Neural progenitor cell (in vitro differentiated cells): ENCODE data around the gene MAPK12.

ENCODE experiments used
- EZH2 ChIP-seq: fragments of 200-600 bp; sonication (generic); IDR thresholded peaks from 2 replicates; pipeline ENCODE4 v1.6.1; 2017; ENCODE audit warnings: antibody characterized with exemption, mild to moderate bottlenecking, moderate library complexity
- EZH2phosphoT487 ChIP-seq: fragments of 200-600 bp; sonication (generic); IDR thresholded peaks from 2 replicates; pipeline ENCODE4 v1.6.1; 2017; ENCODE audit warnings: antibody characterized with exemption
- TF ChIP-seq, protein P1 (sequence below): fragments of 200-600 bp; sonication (generic); IDR thresholded peaks from 2 replicates; pipeline ENCODE4 v1.5.1; 2017; ENCODE audit warnings: antibody characterized with exemption, mild to moderate bottlenecking

DNA sequence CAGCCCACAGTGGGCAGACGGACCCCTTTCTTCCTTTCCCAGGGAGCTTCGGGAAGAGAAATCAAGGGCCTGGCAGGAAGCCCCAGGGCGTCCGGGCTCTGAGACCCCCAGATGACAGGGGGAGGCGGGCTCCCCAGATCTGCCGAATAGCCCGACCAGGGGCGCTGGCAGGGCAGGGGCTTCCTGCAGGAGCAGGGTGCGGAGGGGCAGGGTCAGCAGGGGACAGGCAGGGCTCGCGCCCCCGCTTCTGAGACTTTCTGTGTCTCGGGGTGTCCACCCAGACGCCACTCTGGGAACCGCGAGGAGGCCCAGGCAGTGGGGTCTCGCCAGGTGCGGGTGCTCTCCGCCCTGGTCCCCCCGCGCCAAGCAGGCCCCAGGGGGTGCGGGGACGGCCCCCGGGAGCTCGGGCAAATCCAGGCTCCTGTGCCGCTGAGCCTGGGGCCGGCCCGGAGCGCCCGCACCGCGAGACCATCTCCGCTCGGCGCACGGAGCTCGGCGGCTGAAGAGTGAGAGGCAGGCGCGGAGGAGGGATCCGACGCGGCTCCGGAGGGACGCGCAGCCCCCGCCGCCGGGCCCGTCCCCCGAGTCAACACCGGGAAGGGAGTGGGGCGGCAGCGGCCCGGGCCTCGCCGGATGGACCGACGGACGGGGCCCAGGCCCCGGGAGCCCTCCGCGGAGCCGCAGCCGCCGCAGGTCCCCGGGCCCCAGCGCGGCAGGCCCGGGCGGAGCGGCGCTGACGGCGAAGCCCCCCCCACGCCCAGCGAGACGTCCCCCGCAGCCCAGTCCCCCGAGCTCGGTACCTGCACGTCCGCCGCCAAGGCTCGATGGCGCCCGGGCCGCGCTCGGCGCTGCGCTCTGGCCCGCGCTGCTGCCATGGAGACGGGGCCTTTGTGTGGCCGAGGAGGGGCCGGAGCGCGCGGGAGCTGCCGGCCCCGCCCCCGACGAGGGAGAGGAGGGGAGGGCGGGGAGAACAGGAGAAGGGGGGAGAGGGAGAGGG, 45.6 kb upstream of the MAPK12 start, which contains the start of gene PLXNB2:
- TF ChIP-seq EZH2 (no peak), EZH2phosphoT487 (no peak)
- TF ChIP-seq, protein P1, sequence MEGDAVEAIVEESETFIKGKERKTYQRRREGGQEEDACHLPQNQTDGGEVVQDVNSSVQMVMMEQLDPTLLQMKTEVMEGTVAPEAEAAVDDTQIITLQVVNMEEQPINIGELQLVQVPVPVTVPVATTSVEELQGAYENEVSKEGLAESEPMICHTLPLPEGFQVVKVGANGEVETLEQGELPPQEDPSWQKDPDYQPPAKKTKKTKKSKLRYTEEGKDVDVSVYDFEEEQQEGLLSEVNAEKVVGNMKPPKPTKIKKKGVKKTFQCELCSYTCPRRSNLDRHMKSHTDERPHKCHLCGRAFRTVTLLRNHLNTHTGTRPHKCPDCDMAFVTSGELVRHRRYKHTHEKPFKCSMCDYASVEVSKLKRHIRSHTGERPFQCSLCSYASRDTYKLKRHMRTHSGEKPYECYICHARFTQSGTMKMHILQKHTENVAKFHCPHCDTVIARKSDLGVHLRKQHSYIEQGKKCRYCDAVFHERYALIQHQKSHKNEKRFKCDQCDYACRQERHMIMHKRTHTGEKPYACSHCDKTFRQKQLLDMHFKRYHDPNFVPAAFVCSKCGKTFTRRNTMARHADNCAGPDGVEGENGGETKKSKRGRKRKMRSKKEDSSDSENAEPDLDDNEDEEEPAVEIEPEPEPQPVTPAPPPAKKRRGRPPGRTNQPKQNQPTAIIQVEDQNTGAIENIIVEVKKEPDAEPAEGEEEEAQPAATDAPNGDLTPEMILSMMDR, result no peak
